PC-9 (cell line): ENCODE results near the gene DLGAP1.

Experiments
- CTCF ChIP-seq: fragments of 200-600 bp; sonication (generic); conservative IDR thresholded peaks from 2 replicates; pipeline ENCODE4 v1.6.1; 2017; ENCODE audit warnings: mixed run types, antibody characterized with exemption, mild to moderate bottlenecking, moderate library complexity
- EZH2 ChIP-seq: fragments of 200-600 bp; sonication (generic); IDR thresholded peaks from 2 replicates; pipeline ENCODE4 v1.8.0; 2017; ENCODE audit warnings: antibody characterized with exemption, low read depth

DNA sequence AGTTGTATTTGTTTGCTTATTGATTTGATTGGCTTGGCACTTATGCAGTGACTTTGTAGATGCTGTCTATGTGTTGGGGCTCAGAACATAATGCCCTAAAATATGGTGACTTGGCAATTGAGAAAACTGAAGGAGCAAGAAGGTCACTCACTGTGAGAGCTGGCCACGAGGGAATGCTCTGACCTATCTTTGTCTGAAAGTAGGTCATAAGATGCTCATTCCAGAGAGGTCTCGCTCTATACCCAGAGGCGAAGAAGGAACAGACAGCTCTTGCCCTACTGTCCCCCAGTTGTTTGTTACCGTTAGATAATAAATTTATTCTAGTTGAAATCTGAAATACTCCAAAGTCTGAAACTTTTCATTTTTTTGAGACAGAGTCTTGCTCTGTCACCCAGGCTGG is 846.6 kb downstream of the DLGAP1 start:
- TF ChIP-seq CTCF = no peak
- no peak for TF ChIP-seq EZH2
